ENCODE data around the gene CFAP157. TPM values are rescaled to one million over a fixed set of nuclear protein-coding genes. Genes with fewer than 3 reads are reported as not detected.

The CFAP157 gene
- total RNA-seq, 2 experiments from 2014 or later: 0.11 TPM; not detected in 1

GRCh38 chr9:127741831-127742434 lies 35.1 kb downstream of the CFAP157 start:
- no peak for DNase-seq
- Mint-ChIP-seq H3K4me3 (no peak overlapping the region), H3K27me3 (no peaks in the 10 kb centered on the region), H3K27ac (no peak overlapping the region), H3K36me3 (ENCODE audit: low read depth) (peaks cover 17% of the 10 kb centered on the region), H3K4me1 (ENCODE audit: low read depth) (peaks cover 4% of the 10 kb centered on the region), H3K9me3 (no peaks in the 10 kb centered on the region)
- no peak for TF ChIP-seq CTCF (IDR thresholded peaks at IDR 0.05)
- no peak for ATAC-seq
- intact Hi-C loops (cut with micrococcal nuclease): no loop called here
- POLR2A ChIA-PET: interaction anchor here (1.2 to 1.5 kb wide), 2 partner anchors 22 to 43 kb away, joined by 3 to 5 read pairs; no protein-coding TSS in a partner anchor
- CTCF ChIA-PET: interaction anchor here (1.2 to 2.4 kb wide), 3 partner anchors 22 to 128 kb away, joined by 3 to 8 read pairs (median 4); no protein-coding TSS in a partner anchor

DNA sequence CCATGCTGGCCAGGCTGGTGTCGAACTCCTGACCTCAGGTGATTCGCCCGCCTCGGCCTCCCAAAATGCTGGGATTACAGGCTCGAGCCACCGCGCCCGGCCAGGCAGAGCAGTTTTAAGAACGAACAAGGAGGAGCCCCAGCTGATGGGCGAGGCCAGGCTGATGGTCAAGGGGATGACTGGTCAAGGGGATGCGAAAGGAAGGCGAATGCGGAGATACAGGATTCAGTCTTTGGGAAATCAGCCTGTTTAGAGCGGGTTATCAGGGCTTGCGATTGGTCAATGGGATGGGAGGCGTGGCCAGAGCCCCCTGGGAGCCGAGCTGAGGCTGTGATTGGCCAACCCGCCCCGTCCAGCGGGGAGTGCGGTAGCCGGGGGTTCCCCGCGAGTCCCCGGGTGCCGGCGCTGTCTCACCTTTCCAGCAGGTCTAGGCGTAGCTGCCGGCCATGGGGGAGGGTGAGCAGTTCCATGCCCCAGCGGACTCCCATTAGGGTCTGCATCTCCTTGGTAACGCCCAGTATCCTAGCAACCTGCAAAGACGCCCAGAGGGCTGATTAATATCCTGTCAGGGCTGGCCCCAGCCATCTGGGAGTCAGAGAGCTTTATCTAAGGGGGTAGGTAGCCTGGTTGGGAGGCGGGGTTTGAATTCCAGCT lies 35.8 kb downstream of the CFAP157 start:
- H3K4me1 Mint-ChIP-seq (ENCODE audit: low read depth): peaks cover 10% of the 10 kb centered on the region
- intact Hi-C loops (cut with micrococcal nuclease): no loop called here
- H3K9me3 Mint-ChIP-seq: no peaks in the 10 kb centered on the region
- no peaks in the 10 kb centered on the region for H3K27me3 Mint-ChIP-seq
- no peak overlapping the region for H3K4me3 Mint-ChIP-seq
- CTCF ChIA-PET: interaction anchor here (0.7 to 4.0 kb wide), 4 partner anchors 8 to 179 kb away, joined by 3 to 15 read pairs (median 6); partner anchors contain the start of gene TOR2A
- DNase-seq: no peak
- ATAC-seq: peak; percentile 12
- TF ChIP-seq CTCF (IDR thresholded peaks at IDR 0.05): no peak
- H3K36me3 Mint-ChIP-seq (ENCODE audit: low read depth): peaks cover 17% of the 10 kb centered on the region
- POLR2A ChIA-PET: interaction anchor here (1.0 to 1.3 kb wide), 3 partner anchors 8 to 42 kb away, joined by 3 read pairs; no protein-coding TSS in a partner anchor
- peak overlapping the region; percentile 46 for H3K27ac Mint-ChIP-seq

- ChIA-PET POLR2A (interaction anchor here (1.2 to 1.6 kb wide), 3 partner anchors 10 to 126 kb away, joined by 3 to 4 read pairs (median 3); partner anchors contain the start of genes CDK9 and TOR2A), CTCF (interaction anchor here (1.3 to 4.0 kb wide), 4 partner anchors 10 to 177 kb away, joined by 3 to 17 read pairs (median 10); partner anchors contain the start of gene TOR2A)
- Mint-ChIP-seq H3K4me3 (no peak overlapping the region), H3K4me1 (ENCODE audit: low read depth) (peaks cover 13% of the 10 kb centered on the region), H3K27ac (no peak overlapping the region), H3K9me3 (no peaks in the 10 kb centered on the region), H3K36me3 (ENCODE audit: low read depth) (peaks cover 23% of the 10 kb centered on the region), H3K27me3 (no peaks in the 10 kb centered on the region)
- intact Hi-C loops (cut with micrococcal nuclease): no loop called here
- no peak for TF ChIP-seq CTCF (IDR thresholded peaks at IDR 0.05)
- DNase-seq (no peak), ATAC-seq (no peak)
Measured at GRCh38 chr9:127744398-127745110, 37.8 kb downstream of the CFAP157 start.

DNA sequence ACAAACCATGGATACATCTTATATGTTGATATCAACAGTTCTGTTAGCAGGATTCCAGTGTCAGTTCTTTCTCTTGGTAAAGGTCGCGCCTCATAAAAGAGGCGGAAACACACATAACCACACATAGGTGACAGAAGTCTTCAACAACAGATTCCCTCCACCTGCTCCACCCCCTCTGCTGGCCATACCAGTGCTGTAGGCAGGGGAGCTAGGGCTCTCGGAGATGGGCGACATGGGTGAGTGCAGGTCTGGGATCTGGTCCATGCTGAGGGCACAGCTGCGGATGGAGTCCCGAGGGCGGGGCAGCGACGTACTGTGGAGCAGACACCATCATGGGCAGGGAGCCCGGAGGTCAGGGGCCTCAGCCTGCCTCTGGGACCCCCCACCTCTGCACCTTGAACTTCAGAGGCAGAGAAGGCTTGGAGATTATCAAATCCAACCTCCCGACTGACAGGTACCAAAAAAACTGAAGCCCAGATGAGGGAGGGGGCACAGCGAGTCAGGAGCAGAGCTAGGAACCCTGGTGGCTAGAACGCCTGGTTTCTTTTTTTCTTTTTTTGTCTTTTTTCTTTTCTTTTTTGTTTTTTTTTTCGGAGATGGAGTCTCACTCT lies 40.3 kb downstream of the CFAP157 start:
- Mint-ChIP-seq H3K9me3 (no peaks in the 10 kb centered on the region), H3K27me3 (no peaks in the 10 kb centered on the region), H3K4me1 (ENCODE audit: low read depth) (peaks cover 13% of the 10 kb centered on the region), H3K4me3 (no peak overlapping the region), H3K36me3 (ENCODE audit: low read depth) (peaks cover 24% of the 10 kb centered on the region), H3K27ac (peak overlapping the region; percentile 50)
- intact Hi-C loops (cut with micrococcal nuclease): no loop called here
- ChIA-PET POLR2A (no interaction called here), CTCF (interaction anchor here (0.6 to 1.7 kb wide), 5 partner anchors 12 to 174 kb away, joined by 3 to 6 read pairs (median 3); partner anchors contain the start of gene TOR2A)
- ATAC-seq: peak; percentile 78
- no peak for TF ChIP-seq CTCF (IDR thresholded peaks at IDR 0.05)
- DNase-seq: peak; percentile 53
